ENCODE results near the gene ARFGAP1. TPM values are rescaled to one million over a fixed set of nuclear protein-coding genes. Genes with fewer than 3 reads are reported as not detected.

ARFGAP1 gene
- total and polyA plus RNA-seq, 2 experiments from 2014 or later, result 41.5 to 95.5 TPM

GRCh38 chr20:63313349-63314014 is 40.9 kb downstream of the ARFGAP1 start (continued):
- TF ChIP-seq ZNF462 (CRISPR knock-in tag; IDR thresholded peaks at IDR 0.05) (no peak), EZH2 (IDR thresholded peaks at IDR 0.05; ENCODE audit: low read depth, unreplicated experiment) (no peak), REST (IDR thresholded peaks at IDR 0.05; ENCODE audit: unreplicated experiment) (no peak), ETS1 (IDR thresholded peaks at IDR 0.05) (no peak), NANOG (IDR thresholded peaks at IDR 0.05; ENCODE audit: borderline replicate concordance) (no peak), CREB1 (CRISPR knock-in tag; IDR thresholded peaks at IDR 0.05; ENCODE audit: low read depth) (no peak), POLR2AphosphoS5 (IDR thresholded peaks at IDR 0.05; ENCODE audit: low read depth) (no peak)
